CD4-positive, alpha-beta T cell treated with Interleukin-15 for 4 hours (primary cell): ENCODE measurements around the gene TMEM97.
A peak's percentile ranks its signal among the peaks of the same experiment; 100 is the strongest.

Experiments
- DNase-seq: peaks from one replicate; pipeline ENCODE4 v3.0.0-alpha.2; 2020; ENCODE audit warnings: low spot score

TMEM97 gene

DNA sequence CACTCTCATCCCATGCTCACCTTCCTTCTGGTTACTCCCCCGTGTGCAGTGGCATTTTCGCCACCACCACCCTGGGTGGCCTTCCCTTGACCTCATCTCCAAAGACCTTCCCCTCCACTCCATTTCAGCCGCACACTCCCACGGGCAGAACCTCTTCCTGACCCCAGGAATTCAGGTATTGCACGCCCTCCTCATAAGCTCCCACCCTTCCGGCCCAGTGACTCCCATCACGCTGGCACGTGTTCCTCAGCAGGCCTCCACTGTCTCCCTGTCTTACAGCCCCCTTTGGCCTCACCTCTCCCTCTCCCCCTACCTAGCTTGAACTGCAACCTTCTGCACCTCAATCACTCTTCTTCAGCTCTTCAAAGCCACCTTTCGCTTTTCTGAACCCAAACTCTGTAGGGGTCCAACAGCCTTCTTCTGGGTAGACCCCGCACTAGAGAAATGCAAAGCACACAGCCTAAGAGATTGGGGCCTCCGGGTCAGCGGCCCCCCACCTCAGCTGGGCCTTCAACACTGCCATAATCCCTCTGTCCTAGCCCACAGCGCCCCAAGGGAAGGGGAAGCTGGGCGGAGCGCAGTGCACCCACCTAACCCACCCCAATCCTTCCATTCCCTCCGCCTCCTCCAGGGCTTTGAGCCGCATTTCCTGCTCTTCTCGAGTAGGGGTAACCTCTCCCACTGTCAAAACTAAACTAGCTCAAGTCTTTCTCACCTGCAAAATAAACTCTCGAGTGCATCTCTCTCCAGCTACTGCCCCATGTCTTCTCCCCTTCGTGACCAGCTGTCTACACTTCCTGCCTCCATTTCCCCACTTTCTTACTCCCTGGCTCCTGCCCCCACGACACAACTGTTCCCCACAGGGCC lies 1.7 kb upstream of the TMEM97 start:
- DNase-seq, result no peak

- DNase-seq, result no peak
Observed at GRCh38 chr17:28317966-28318758, 838 bp upstream of the TMEM97 start.

DNA sequence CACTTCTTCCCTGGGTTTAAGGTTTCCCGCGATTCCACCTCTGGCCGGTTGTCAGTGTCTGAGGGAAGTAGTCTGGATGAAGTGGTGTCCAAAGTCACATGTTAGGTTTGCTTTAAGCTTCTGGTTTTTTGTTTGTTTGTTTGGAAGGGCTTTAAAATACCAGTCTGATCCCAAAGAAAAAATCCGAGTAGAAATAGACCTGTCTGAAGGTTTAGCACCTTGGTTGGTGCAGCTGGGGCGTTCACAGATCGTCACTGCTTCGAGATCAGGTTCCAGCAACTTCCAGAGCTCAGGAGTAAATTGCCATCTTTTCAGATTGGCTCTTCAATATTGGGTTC lies 567 bp downstream of the TMEM97 start:
- DNase-seq, result no peak

- DNase-seq, result no peak
Observed at GRCh38 chr17:28320215-28321061, 1.4 kb downstream of the TMEM97 start.

DNA sequence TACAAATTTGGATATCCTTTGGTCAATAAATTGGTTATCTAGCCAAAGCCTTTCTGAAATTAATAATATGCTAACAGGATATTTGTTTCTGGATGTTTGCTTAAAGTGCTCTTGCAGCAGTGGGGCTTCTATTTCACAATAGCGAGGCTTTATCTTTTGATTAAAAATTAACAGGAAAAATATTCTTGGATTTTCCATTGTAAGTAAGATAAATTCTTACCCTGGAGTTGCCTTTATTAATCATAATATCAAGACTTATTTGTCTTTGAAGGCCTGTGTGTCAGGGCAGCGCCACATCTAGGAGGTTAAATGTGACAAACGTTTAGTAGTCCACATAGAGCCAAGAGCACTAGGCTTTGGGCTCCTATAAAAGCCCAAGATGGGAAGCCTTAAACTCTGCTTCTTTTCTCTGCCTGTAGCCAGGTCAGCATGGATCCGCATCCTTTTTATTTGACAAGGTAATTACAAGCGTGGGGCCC lies 5.3 kb downstream of the TMEM97 start:
- DNase-seq, result no peak

DNA sequence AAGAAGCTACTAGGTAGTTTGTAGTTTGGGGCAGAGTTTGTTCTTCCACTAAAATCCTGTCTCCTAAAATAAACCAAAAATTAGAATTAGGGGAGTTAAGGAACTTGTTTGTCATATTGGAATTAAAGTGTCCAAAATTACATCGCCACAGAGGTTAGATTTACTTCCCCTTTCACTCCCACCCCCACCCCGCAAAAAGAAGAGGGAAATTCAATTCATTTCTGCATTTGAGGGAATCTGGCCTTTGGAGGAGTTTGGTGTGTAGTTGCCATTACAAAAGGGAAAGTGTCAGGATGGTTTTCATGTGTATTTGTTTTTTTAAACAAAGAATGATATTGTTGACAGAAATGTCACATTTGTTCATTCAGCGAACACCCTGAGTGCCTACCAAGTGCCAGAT lies 5.8 kb downstream of the TMEM97 start:
- DNase-seq, result no peak

DNA sequence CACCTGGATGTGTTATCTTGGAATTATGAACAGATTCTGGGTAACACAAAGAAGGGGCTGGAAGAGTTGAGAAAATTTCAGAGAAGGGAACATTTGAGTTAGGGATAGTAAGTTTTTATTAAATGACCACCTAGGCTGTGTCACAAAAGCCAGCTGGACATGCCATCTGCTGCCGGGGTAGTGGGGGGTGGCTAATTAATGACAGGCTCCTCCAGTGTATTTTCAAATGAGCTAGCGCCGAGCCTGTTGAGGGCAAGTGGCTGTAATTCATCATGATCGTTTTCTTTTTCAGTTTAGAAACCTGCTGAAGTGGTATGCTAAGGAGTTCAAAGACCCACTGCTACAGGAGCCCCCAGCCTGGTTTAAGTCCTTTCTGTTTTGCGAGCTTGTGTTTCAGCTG lies 6.2 kb downstream of the TMEM97 start:
- DNase-seq, result no peak

DNA sequence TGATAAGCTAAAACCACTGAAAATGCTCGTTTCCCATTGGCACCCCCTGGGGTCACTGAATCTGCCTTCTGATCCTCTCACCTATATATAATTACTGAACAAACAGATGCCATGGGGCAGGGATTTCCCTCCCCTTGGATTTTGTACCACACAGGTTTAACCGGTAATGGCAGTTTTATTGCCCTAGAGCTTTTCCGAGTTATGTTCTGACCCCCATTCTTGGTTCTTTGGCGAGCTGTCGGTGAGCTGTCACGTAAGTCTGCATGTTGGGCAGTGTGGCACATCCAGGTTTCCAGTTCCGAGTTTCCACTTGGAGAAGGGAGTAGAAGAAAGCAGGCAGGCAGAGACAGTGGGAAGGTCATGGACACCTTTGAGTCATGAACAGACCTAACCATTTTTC lies 7.1 kb downstream of the TMEM97 start:
- no peak for DNase-seq

DNA sequence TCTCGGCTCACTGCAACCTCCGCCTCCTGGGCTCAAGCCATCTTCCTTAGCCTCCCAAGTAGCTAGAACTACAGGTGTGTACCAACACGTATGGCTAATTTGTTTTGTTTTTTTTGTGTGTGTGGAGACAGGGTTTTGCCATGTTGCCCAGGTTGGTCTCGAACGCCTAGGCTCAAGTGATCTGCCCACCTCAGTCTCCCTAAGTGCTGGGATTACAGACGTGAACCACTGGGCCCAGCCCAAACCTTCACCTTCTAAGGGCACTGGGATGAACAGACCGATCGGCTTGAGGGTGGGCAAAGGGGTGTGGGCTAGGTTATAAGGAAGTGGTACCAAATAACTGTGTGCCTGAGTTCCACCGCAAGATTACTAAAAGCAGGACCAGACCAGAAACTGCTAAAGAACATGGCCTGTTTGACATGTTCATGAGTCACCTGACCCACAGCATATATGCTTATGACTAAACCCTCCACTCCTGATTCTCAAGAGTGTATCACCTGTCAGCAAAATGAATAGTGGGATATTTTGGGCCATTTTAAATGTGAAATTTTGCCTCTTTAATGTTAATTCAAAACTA lies 8.1 kb downstream of the TMEM97 start:
- no peak for DNase-seq

GRCh38 chr17:28327709-28328108 lies 8.7 kb downstream of the TMEM97 start:
- DNase-seq, result no peak

- no peak for DNase-seq
Observed at GRCh38 chr17:28328325-28328724, 9.3 kb downstream of the TMEM97 start.

DNA sequence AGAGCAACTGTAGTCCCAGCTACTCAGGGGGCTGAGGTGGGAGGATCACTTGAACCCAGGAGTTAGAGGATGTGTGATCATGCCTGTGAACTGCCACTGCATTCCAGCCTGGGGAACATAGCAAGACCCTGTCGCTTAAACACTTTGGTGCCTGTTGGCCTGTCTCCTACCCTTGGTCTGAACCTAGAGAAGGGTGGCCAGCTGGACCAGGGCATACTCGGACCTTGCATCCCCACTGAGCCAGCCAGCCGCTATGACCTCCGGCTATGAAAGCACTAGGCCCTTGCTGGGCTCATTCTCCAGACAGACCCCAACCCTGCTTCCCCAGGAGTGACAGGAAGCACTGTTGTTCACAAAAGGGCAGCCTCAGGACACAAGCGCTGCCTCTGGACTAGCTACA lies 11.7 kb downstream of the TMEM97 start:
- DNase-seq, result no peak

GRCh38 chr17:28331891-28332420 lies 13.0 kb downstream of the TMEM97 start:
- no peak for DNase-seq

DNA sequence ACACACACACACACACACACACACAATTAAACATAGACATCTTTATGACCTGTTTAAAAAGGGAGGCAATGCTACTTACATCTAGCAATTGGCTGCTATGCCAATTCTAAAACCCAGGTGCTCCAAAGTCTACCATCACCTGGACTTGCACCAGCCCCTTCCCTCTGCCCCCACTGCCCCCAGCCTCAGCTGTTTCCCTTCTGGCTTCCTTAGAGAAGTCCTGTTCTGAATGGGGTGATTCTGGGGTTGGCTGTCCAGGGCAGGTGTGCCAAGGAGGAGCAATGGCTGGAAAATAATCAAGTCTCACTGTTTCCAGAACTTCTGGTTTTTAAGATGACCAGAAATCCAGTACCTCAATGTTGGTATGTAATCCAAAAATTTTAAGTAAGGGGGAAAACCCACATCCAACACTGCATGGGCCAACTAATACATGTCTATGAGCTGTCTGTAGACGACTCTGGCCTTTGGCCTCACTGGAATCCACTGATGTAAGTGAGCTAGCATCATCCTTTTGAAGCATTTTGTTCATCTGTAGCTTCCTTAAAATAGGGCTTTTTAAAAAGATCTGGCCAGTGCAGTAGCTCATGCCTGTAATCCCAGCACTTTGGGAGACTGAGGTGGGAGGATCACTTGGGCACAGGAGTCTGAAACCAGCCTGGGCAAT lies 14.2 kb downstream of the TMEM97 start:
- no peak for DNase-seq

- no peak for DNase-seq
Observed at GRCh38 chr17:28334171-28334570, 15.2 kb downstream of the TMEM97 start.

DNA sequence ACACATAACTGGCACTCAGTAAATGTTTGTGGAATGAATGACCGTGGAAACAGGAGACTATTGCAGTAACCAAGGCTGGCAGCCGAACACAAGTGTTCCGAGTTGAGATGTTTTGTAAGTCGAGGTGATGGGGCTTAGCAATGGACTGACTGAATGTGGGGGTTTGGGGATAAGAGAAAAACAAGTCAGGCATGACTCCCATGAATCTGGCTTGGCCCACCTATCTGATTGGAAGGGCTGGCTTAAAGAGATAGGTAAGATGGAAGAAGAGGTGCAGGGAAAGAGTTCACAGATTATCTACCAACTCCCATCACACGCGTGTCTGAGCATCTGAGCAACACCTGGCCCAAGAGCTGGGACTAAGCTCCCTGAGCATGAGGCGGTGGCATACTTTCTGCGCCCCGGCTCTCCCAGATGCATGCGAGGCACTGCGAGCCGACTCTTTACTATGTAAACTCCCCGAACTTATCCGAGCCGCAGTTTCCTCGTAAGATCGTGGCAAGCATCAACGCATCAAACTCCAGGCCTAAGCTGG lies 15.7 kb downstream of the TMEM97 start:
- no peak for DNase-seq

DNA sequence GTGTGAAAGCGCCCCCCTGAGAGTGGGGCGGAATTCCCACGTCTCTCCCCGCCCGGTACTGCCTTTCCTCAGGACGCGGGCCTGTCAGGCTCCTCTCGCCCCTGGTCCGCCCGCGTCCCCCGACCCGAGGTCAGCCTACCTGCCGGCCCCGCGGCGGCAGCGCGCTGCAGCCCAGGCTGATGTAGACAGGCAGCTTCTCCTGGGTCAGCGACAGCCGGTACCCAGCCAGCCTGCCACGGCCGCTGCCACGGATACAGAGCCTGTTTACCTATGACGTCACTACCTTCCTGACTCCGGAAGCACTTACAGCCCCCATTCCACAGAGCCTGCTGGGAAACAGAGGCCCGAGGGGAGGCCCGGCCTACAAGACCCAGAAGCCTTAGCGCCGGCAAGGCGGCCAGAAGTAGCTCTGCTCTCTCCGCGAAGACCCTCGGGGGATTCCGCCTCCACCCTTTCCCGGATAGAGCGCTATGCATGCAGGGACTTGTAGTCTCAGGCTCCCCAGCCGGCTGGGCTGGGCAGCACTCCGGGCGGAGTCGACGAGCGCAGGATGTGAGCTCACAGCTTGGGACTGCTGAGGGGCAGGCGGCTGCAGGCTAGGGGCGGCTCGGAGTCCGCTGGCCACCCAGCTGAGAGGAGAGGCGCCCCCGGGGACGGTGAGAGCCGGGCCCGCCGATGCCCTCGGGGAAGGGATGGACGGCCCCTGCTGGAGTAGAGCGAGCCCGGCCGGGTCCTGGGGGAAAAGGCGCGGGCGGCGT lies 16.4 kb downstream of the TMEM97 start, which contains the start of the genes IFT20 and TNFAIP1:
Gene IFT20 (minus strand): TSS at position 272 of the 758 bp plus-strand sequence. CDS start 3,487 bp downstream, outside the sequence.
Gene TNFAIP1 (plus strand): TSS at position 561 of the 758 bp plus-strand sequence. CDS start 3,761 bp downstream, outside the sequence.
- DNase-seq, result peak; percentile 98

- peak; percentile 8 for DNase-seq
Observed at GRCh38 chr17:28335959-28336871, 17.2 kb downstream of the TMEM97 start.
